RWPE1 (cell line): Measurements from ENCODE around the gene C1QB.

Source experiments
- CTCF ChIA-PET: fragments of 350-600 bp; sonication (Branson Sonifier 250); formaldehyde crosslinking; extraction: SDS; loops from one replicate; lab custom pipeline; 2021; lab: Yijun Ruan, JAX
- POLR2A ChIA-PET: fragments of 400-600 bp; formaldehyde crosslinking; extraction: SDS; loops from one replicate; lab custom pipeline; 2020; ENCODE audit warnings: antibody characterized with exemption; ENCODE audit not compliant: low non-redundant PET; lab: Yijun Ruan, JAX
- DNase-seq: peaks from one replicate; pipeline ENCODE4 v3.0.0; 2012; ENCODE audit warnings: low spot score
- H3K27ac ChIP-seq: fragments of 450-650 bp; 2 replicates; pipeline ENCODE4 v1.5.1; 2017
- TF ChIP-seq, protein P1 (sequence below): fragments of 450-650 bp; conservative IDR thresholded peaks from 2 replicates; pipeline ENCODE4 v1.5.1; 2017; ENCODE audit warnings: low read depth, mild to moderate bottlenecking

C1QB gene

DNA sequence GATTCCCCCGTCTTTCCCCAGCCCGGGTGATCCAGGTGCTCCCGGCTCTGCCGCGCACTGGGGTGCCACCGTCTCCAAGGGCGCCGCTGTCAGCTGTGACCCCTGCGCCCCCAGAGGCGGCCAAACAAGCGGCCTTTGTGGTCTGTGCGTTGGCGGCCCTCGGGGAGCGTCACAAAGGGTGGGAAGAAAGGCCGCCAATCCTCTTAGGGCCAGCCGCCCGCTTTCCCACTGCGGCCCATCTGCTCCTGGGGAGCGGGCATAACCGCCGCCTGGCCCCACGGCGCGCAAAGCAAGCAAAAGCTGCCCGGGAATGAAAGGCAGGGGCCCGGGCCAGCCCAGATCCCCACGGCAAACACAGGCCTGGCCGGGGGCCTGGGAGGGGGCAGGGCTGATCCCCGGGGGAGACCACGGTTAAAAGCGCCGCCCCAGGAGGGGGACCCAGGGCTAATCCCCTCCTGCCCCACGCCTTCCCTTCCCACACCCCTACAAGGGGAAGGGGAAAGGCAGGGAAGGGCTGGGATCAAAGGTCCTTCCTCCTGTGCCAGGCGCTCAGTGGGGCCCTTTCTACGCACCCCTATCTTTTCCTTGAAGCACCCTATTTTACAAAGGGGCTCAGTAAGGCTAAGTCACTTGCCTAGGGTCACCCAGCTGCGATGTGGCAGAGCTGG is 24.0 kb downstream of the C1QB start:
- TF ChIP-seq, protein P1, sequence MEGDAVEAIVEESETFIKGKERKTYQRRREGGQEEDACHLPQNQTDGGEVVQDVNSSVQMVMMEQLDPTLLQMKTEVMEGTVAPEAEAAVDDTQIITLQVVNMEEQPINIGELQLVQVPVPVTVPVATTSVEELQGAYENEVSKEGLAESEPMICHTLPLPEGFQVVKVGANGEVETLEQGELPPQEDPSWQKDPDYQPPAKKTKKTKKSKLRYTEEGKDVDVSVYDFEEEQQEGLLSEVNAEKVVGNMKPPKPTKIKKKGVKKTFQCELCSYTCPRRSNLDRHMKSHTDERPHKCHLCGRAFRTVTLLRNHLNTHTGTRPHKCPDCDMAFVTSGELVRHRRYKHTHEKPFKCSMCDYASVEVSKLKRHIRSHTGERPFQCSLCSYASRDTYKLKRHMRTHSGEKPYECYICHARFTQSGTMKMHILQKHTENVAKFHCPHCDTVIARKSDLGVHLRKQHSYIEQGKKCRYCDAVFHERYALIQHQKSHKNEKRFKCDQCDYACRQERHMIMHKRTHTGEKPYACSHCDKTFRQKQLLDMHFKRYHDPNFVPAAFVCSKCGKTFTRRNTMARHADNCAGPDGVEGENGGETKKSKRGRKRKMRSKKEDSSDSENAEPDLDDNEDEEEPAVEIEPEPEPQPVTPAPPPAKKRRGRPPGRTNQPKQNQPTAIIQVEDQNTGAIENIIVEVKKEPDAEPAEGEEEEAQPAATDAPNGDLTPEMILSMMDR, result no peak
- POLR2A ChIA-PET, result no interaction called here
- no peak for DNase-seq
- H3K27ac ChIP-seq, result no peak overlapping the region
- CTCF ChIA-PET, result no interaction called here

DNA sequence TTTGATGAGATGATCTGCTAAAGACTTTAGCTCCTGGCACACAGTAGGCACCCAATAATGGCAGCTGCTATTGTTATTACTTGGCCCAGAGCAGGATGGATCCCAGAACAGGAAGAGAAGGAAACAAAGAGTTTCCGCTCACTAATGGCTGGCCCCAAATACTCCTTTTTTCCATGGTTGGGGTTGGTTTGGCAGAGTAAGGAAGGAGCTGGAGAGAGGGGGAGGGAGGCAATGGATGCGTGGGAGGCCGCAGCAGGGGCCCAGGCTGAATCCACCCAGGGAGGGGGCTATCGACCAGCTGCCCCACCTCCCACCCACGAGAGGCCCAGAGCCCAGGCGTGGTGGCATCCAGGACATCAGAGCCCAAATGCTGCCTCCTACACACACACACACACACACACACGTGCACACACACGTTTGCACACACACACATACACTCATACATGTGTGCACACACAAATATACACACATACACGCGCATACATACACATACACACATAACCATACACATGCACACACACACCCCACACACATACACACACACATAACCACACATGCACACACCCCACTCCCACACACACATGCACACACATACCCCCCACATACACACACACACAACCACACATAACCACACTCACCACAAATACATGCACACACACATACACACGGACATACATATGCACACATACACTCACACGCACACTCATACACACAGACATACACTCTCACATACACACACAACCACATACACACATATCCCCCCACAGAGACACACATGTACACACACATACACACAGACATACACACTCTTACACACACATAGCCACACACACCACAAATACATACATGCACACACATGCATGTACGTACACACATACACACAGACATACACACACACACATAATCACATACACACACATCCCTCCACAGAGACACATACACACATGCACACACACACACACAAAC is 25.2 kb downstream of the C1QB start:
- TF ChIP-seq, protein P1, result no peak
- no peak overlapping the region for H3K27ac ChIP-seq
- ChIA-PET CTCF (interaction anchor here (0.6 kb wide), 1 partner anchor 252 kb away, joined by 3 read pairs; no protein-coding TSS in a partner anchor), POLR2A (no interaction called here)
- DNase-seq, result no peak

GRCh38 chr1:22680726-22681125 is 27.7 kb downstream of the C1QB start:
- POLR2A ChIA-PET, result no interaction called here
- no peak overlapping the region for H3K27ac ChIP-seq
- CTCF ChIA-PET, result interaction anchor here (0.6 kb wide), 1 partner anchor 246 kb away, joined by 3 read pairs; no protein-coding TSS in a partner anchor
- TF ChIP-seq, protein P1, result no peak
- DNase-seq, result no peak

DNA sequence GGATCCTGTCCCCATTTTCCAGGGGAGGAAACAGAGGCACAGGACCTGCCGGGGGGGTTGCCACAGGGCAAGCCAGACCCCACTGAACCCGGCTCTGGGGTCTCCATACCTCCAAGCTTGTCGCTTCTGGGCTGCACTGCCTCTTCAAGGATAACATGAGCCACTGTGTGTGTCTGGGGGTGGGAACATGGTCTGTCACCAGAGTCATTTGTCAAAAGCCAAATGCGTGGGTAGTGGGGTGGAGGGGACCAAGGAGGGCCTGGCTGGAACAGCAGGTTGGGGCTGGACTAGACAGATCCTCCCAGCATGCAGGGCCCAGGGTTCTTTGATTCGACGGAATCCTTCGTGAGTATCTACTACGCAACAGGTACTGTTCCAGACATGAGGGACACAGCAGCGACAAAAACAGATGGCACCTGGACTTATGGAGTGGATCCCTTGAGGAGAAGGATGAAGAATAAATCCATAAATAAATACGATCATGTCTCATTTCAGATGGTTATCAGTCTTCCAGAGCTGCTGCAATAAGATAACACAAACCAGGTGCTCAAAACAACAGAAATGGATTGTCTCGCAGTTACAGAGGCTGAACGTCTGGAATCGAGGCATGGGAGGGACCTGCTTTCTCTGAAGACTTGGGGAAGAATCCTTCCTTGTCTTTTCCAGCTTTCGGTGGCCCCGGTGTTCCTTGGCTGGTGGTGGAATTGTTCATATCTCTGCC is 28.7 kb downstream of the C1QB start:
- TF ChIP-seq, protein P1, result no peak
- CTCF ChIA-PET, result no interaction called here
- POLR2A ChIA-PET, result no interaction called here
- H3K27ac ChIP-seq, result no peak overlapping the region
- no peak for DNase-seq

DNA sequence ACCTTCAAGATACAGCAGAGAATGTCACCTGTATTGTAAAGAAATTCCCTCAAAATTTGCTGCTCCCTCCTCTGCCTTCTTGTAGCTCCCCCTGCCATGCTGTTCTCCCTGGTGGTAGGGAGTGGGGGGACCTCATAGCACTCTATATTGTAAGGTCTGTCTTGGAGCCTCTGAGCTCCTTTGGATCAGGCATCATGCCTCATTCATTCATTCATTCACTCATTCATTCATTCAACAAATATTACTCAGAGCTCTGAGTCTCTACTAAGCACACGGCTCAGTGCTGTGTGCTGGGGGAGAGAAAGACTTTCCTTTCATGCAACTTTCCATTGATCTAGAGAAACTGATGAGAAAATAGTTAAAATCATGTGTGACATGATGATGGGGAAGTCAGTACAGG is 30.5 kb downstream of the C1QB start:
- ChIA-PET POLR2A (no interaction called here), CTCF (interaction anchor here (0.8 kb wide), 1 partner anchor 59 kb away, joined by 3 read pairs; no protein-coding TSS in a partner anchor)
- DNase-seq, result no peak
- TF ChIP-seq, protein P1, result no peak
- no peak overlapping the region for H3K27ac ChIP-seq

- CTCF ChIA-PET, result interaction anchor here (0.5 to 0.7 kb wide), 2 partner anchors 24 to 204 kb away, joined by 3 to 4 read pairs; no protein-coding TSS in a partner anchor
- TF ChIP-seq, protein P1, result no peak
- no peak for DNase-seq
- POLR2A ChIA-PET, result no interaction called here
- no peak overlapping the region for H3K27ac ChIP-seq
Measured at GRCh38 chr1:22685591-22686059, 32.6 kb downstream of the C1QB start.
